GM23338 (cell line): Measurements from ENCODE around the gene TTLL3.

Experiments used
- CREB1 ChIP-seq: fragments of 250-450 bp; sonication (Bioruptor Pico); IDR thresholded peaks from 2 replicates; pipeline ENCODE4 v1.5.0; 2020; ENCODE audit warnings: low read depth, mild to moderate bottlenecking, moderate library complexity
- EZH2 ChIP-seq: fragments of 200-600 bp; sonication (generic); IDR thresholded peaks from one replicate; pipeline ENCODE4 v1.8.0; 2017; ENCODE audit warnings: antibody characterized with exemption, mild to moderate bottlenecking, low read depth; ENCODE audit not compliant: unreplicated experiment
- JUNB ChIP-seq: IDR thresholded peaks from one replicate; pipeline ENCODE4 v1.6.1; 2016; ENCODE audit warnings: antibody characterized with exemption; ENCODE audit not compliant: unreplicated experiment
- POLR2AphosphoS5 ChIP-seq: IDR thresholded peaks from 2 replicates; pipeline ENCODE4 v1.6.1; 2016; ENCODE audit warnings: antibody characterized with exemption, low read depth
- TF ChIP-seq, protein P1 (sequence below), 2 experiments: fragments of 200-600 bp in 1 of 2; sonication (generic) in 1 of 2; conservative IDR thresholded peaks; 2 replicates each; pipeline versions ENCODE4 v1.5.1 to v1.6.1; 2016 to 2017; ENCODE audit warnings: antibody characterized with exemption in 2 of 2, low read depth in 2 of 2, mild to moderate bottlenecking in 2 of 2, moderate library complexity in 1 of 2
- TF ChIP-seq, protein P2 (sequence below): IDR thresholded peaks from one replicate; pipeline ENCODE4 v1.6.1; 2018; ENCODE audit warnings: antibody characterized with exemption; ENCODE audit not compliant: unreplicated experiment

DNA sequence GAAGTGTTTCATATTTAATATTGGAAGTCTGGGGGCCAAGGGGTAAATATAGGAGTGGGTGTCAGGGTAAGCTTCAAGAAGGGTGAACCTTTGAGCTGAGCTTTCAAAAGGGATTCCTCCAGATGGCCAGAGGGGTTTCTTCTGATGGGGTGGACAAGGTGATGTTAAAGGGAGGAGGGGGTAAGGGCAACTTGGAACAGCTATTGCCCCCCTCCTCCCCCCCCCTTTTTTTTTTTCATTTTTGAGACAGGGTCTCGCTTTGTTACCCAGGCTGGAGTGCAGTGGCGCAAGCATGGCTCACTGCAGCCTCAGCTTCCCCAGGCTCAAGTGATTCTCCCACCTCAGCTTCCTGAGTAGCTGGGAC is 2.1 kb upstream of the TTLL3 start:
- TF ChIP-seq, protein P1, sequence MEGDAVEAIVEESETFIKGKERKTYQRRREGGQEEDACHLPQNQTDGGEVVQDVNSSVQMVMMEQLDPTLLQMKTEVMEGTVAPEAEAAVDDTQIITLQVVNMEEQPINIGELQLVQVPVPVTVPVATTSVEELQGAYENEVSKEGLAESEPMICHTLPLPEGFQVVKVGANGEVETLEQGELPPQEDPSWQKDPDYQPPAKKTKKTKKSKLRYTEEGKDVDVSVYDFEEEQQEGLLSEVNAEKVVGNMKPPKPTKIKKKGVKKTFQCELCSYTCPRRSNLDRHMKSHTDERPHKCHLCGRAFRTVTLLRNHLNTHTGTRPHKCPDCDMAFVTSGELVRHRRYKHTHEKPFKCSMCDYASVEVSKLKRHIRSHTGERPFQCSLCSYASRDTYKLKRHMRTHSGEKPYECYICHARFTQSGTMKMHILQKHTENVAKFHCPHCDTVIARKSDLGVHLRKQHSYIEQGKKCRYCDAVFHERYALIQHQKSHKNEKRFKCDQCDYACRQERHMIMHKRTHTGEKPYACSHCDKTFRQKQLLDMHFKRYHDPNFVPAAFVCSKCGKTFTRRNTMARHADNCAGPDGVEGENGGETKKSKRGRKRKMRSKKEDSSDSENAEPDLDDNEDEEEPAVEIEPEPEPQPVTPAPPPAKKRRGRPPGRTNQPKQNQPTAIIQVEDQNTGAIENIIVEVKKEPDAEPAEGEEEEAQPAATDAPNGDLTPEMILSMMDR (conservative IDR thresholded peaks at IDR 0.05; ENCODE audit: low read depth in 2 of 2) = no peak
- no peak for TF ChIP-seq POLR2AphosphoS5
- no peak for TF ChIP-seq JUNB
- TF ChIP-seq, protein P2, sequence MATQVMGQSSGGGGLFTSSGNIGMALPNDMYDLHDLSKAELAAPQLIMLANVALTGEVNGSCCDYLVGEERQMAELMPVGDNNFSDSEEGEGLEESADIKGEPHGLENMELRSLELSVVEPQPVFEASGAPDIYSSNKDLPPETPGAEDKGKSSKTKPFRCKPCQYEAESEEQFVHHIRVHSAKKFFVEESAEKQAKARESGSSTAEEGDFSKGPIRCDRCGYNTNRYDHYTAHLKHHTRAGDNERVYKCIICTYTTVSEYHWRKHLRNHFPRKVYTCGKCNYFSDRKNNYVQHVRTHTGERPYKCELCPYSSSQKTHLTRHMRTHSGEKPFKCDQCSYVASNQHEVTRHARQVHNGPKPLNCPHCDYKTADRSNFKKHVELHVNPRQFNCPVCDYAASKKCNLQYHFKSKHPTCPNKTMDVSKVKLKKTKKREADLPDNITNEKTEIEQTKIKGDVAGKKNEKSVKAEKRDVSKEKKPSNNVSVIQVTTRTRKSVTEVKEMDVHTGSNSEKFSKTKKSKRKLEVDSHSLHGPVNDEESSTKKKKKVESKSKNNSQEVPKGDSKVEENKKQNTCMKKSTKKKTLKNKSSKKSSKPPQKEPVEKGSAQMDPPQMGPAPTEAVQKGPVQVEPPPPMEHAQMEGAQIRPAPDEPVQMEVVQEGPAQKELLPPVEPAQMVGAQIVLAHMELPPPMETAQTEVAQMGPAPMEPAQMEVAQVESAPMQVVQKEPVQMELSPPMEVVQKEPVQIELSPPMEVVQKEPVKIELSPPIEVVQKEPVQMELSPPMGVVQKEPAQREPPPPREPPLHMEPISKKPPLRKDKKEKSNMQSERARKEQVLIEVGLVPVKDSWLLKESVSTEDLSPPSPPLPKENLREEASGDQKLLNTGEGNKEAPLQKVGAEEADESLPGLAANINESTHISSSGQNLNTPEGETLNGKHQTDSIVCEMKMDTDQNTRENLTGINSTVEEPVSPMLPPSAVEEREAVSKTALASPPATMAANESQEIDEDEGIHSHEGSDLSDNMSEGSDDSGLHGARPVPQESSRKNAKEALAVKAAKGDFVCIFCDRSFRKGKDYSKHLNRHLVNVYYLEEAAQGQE = no peak
- TF ChIP-seq EZH2 = no peak
- no peak for TF ChIP-seq CREB1 (CRISPR knock-in tag)
